NCI-H2196 (cell line): Measurements from ENCODE around the gene RRP12.
A peak's percentile ranks its signal among the peaks of the same experiment; 100 is the strongest.
"Not testable (repeated sequence)": the region's sequence is repeated elsewhere in the genome, so short reads cannot be mapped to it uniquely, and the experiment has no call there.

ENCODE experiments used
- DNase-seq: peaks from one replicate; lab custom pipeline; 2025; ENCODE audit not compliant: unreplicated experiment; lab: John Stamatoyannopoulos, UW

RRP12 gene

DNA sequence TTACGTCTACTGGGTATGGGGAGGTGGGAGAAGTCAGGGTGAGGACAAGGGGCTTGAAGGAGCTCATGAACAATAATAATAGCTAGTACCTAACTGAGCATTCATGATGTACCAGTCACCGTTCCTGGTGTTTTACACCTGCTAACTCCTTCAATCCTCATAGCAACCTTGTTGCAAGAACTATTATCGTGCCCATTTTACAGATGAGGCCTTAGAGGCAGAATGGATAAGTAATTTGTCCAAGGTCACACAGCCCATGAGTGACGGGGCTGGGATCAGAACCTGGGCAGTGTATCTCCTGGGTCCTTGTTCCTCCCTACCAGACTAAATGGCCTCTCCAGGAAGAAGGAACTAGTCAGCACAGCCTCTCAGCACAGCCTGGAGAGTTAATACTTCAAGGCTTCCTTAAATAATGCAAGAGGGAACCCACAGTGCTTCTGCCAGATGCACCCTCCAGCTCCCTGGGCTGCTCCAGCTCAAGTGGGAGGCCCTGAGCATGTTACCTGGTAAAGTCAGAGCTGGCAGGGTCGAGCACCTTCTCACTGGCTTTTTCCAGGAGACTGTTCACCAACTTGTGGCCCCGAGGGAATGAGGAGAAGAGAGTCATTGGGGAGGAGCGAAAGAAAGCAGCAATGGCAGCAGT lies 28.8 kb downstream of the RRP12 start:
- no peak for DNase-seq

DNA sequence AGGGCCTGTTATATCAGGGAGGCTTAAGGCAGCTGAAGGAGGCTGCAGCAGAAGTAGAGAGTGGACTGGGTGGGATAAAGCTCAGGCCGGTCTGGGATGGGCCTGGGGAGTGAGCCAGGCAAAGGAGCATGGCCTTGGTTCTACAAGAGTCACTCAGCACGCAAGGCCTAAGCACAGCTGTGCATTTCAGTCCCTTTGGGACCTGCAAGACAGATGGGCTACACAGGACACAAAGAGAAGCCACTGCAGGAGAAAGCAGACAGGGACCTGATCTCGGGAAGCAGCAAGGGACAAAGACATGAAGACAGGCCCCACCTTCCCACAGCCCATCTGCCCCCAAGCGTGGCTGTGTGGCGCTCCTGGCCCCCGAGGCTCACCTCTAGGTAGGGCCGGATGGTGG lies 29.4 kb downstream of the RRP12 start:
- no peak for DNase-seq

DNA sequence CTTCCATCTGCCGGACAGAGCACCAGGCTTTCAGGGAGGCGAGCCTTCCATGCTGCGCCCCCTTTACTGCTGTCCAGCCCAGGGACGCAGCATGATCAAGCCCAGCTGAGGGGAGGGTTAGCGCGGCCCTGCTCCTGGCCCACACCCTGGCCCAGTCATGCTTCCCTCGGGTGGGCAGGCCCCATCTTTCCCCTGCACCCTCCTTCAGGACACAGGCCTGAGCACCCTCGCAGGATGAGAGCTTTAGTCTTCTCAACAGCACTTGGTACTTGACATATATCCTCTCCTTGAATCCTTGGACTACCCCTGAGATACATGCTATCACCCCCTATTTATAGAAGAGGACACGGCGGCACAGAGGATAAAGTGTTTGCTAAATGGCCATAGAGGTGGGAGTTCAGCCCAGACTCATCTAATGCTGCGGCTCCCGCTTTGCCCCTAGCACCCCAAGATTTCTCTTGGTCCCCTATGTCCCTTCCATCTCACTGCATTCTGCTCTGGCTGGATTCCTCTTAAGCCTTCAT lies 34.0 kb downstream of the RRP12 start:
- no peak for DNase-seq

DNA sequence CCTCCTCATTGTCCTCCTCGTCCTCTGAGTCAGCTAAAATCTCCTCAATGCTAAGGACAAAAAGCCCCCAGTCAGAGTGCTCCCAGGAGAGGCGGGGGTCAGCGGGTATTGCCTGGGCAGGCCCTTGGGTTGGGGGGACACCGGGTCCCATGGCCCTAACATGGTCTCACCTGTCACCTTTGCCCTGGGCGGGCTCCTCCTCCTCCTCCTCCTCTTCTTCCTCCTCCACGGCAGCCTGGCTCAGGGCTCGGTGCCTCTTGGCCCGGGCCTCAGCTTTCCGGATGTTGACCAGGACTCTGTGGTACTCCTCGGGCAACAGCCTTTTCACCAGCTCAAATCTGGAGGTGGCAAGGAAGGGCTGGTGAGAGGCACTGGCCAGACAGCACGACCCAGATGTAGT lies 34.6 kb downstream of the RRP12 start:
- no peak for DNase-seq

DNA sequence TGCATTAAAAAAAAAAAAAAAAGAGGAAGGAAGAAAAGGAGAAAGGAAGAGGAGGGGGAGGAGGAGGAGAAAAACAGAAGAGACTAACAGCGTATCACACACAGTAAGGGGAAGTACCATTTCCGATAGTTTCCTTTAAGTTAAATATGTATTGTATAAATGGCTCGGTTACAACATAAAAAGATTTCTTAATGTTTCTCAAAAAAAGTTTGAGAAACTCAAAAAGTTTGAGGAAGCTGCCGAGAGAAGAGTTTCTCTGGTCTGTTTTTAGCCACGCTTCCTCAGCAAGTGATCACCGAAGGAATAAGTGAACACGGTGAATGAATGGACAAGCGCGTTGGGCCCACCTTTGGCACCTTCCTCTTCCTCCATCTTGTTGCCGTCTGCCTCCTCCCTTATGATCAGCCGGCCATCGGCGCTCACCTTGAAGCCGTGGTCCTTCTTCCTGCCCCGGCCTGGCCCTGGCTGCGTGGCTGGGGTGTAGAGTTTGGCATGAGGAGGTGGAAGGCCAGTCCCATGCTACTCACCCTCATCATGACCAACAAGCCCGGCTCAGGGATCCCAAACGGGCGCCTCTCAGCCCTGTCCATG lies 35.3 kb downstream of the RRP12 start:
- DNase-seq, result no peak

DNA sequence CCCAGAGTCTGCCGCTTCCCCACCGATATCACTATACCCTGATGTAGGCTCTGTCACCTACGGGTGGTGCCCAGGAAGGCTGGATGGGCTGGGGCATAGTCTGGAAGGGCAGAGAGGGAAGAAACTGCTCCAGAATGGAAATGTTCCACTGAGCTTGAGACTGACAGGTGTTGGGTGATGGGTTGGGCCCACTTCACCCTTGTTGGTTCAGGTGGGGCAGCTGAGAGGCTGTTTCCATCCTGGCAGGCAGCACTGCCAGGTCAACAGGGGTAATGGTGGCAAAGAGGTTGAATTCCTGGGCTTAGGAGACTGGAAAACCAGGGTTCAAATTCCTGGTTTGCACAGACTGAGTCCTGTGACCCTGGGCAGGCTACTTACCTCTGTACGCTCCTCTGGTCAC lies 38.1 kb downstream of the RRP12 start:
- DNase-seq, result no peak

DNA sequence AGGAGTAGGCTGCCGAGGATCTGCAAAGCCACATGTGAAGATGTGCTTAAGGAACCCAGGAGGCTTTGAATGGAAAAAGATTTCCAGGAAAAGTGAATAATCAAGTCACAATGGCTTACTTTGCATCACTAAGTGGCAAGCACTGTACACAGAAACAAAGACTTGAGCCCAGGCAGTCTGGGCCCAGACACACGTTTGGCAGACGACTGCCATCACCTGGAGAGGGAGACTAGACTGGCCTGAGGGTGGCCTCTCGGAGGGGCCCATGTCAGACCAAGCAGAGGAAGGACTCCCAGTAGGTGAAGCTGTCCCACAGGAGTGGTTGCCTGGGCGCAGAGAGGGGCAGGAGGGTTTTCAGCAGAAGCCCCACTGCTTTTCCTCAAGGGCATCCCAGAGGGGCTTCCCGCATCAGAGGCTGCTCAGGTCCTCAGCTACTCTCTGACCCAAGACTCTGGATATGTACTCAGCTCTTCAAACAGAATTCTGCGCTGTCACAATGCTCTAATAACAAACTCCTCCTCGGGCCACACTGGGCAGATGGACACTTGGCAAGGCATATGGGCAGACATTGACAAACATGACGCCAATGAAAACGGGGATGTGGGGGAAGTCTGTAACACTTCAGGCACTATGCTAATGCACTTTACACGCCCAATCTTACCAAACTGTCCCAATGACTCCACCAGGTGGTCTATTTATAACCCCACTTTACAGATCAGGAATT lies 38.7 kb downstream of the RRP12 start:
- DNase-seq, result no peak

DNA sequence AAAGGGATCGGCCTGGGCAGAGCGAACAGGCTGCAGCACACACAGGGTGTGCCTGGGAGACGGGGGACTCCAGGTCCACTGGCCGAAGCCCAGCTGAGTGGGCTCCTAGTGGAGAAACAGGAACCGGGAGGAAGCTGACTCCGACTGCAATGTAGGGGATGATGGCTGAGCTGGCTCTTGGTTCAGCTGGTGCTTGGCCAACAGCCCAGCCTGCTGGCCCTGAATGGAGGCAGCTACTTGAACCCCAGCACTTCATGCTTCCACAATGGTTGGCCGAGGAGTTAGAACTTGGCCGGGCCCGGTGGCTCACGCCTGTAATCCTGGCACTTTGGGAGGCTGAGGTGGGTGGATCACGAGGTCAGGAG lies 39.6 kb downstream of the RRP12 start:
- no peak for DNase-seq

DNA sequence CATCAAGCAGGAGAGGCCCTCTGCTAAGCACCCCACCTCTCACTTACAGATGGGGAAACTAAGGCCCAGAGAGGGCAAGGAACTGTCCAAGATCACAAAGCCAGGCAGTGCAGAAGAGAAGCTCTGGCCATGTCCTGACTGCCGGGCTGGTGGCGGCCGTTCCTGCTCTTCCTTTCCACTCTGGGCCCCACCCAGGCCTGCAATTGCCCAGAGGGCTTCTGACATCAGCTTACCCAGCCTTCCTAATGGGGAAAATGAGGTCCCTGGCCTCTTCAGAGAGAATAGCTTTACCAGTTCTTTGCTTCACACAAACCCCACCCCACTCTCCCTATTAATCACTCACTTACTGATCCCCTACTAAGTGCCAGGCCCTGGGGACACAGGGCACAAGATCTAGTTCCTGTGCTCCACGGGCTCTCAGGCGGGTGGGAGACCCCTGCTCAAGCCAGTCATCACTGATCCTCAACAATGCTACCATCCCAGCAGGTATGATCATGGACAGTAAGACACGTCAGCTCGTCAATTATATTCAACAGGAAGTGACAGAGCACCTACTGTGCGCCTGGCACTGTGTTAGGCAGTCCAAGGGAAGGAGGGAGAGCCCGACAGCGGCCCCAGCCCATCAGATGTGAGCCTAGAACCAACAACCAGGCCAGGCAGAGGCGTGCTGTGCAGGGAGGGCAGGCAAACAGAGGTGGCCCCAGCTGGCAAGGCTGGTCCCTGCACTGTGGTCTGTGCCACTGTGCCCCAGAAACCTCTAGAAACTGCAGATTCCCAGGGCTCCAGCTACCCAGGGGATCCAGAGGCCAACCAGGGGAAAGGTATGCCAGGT lies 40.2 kb downstream of the RRP12 start:
- no peak for DNase-seq

DNA sequence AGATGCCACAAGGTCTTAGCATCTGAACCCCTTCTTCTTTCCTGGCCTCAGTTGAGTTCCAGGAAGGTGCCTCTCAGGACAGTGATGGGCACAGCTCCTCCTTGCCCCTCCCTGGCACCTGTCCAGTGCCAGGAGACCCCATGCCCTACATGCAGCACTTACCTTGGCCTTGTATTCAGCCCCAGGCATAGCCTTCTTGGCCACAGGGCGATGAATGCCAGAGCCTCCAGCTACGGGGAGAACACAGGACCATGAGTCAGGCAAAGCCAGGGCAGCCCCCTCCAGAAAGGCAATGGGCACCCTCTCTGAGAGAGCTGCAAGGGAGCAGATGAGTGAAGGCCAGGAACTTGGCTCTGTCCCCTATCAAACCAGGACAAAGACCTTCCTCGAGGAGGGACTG lies 42.4 kb downstream of the RRP12 start:
- no peak for DNase-seq

DNA sequence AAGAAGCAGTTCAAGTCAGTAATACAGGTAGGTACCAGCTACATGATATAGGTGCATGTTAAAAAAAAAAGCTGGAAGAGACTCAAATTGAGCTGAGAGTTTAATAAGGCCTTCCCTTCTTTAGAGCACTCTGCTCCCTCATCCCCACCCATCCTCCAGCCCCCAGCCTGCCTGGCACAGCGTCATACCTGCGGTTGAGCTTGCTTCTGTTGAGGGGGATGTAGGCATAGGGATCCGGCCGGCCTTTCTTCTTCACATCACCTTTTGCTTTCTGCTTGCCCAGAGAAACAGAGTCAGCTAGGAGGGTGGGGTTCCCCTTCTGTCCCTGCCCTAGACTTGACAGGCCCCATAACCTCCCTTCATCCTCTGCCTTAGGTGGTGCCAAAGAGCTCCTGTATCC lies 42.8 kb downstream of the RRP12 start:
- DNase-seq, result no peak

DNA sequence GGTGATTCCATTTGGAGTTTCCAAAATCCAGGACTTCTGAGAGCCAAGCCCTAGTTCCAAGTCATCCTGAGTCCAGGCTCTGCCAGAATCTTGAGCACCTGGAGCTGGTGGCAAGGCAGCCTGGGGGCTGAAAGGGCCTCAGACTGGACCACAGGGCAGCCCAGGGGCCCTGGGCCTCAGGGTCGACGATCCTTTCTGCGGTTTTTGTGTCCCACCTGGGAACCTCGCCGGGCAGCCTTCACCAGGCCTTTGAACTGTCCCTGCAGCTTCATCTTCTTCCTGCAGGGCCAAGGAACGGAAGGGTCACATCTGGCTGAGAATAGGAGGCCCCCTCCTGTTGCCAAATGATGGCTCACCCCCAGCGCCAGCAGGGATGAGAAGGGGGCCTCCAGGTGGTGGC lies 44.2 kb downstream of the RRP12 start:
- no peak for DNase-seq

DNA sequence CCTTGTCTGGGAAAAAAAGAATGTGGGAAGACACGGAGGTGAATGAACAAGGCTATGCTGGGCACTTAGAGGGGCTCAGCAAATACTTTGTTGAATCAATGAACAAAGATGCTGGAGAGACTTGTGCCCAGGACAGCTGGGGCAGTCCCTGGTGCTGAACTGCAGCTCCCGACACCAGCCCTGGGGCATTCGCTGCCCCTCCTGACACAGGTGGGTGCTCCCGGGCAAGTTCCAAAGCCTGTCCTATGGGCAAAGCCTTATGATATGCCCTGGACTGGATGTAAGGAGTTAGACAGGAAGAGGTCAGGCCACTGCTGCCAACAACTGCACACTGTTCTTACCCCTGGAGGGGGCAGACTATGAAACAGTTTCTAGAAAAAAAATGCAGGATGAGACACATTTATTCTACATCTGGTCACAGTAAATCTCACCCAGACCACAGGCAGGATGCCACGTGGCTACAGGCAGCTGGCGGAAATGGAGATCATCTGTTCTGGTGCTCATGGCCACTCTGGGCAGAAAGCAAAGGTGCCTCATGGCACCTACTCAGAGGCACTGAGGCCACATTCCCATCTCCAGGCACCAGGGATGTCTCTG lies 44.7 kb downstream of the RRP12 start:
- no peak for DNase-seq

DNA sequence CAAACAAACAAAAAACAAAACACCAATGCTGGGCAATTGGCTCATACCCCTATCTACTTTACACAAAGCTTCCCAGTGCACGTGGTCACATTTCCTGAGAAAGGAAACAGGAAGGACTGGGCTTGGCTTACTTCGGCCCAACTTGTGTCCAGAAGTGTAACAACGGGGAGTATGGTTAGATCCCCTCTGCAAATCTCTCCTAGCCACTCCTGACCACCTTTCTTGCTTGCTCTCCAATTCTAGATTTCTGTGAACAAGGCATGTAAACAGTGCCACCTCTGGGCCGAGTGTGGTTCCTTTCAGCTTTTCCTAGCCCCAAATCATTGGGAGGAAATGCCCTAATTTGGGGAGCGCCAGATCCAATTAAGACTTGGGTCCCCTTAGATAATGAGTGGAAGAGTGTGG lies 45.6 kb downstream of the RRP12 start:
- peak; percentile 9 for DNase-seq

DNA sequence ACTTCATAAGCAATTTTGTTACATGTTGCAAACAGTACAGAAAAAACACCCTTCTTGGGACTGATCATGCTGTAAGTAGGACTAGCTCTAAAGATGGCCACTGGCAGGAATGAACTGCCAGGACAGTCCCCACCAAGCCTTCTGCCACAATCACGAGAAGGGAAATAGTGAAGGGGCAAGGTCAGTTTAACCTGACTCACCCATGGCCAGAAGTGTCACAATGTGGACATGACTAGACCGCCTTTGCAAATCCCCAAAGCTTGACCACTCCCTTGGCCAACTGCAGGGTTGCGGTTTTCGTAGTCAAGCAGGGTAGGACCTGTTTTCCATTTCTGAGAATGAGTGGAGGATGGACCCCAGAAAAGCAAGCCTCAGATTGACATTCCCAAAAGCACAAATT lies 47.2 kb downstream of the RRP12 start:
- no peak for DNase-seq

DNA sequence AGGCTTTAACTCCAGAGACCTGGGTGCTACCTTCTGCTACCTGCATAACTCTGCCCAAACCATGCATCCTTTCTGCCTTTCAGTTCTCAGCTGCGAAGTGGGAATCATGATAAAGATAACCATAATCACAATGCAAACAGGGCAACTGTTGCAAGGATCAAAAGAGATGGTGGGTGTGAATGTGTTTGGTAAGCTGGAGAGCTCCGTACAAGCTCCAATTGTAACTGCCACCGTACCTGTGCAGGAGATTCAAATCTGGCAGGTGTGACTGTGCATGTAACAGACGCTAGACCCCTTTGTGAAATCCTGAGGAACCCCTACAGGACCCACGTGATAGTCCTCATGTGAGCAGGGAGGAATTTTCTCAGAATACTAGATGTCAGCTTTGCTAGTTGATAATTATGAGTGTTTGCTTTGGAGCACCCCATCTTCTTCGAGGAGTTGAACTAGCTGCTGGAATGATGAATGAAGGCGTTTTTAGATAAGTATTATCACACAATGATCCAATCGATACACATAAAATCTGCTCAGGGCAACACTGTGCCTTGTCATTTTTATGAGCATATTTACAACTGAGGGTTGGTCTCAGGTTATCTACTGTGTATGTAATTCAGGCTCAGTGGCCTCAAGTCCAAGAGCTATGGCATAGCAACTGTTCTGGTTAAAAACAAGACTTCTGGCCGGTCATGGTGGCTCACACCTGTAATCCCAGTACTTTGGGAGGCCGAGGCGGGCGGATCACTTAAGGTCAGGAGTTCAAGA lies 51.2 kb downstream of the RRP12 start:
- no peak for DNase-seq

DNA sequence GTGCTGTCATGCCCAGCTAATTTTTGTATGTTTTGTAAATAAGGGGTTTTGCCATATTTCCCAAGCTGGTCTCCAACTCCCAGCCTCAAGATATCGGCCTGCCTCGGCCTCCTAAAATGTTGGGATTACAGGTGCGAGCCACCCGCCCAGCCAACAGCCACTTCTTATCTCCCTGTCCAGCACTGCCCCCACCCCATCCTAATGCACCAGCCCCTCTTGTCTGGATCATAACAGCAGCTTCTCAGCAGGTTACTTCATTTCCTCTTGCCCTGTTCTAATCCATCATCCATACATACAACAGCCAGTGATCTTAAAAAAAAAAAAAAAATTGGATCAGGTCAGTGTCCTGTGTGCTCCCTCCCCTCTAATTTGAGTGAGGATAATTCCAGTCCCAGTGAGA lies 53.8 kb downstream of the RRP12 start:
- no peak for DNase-seq

DNA sequence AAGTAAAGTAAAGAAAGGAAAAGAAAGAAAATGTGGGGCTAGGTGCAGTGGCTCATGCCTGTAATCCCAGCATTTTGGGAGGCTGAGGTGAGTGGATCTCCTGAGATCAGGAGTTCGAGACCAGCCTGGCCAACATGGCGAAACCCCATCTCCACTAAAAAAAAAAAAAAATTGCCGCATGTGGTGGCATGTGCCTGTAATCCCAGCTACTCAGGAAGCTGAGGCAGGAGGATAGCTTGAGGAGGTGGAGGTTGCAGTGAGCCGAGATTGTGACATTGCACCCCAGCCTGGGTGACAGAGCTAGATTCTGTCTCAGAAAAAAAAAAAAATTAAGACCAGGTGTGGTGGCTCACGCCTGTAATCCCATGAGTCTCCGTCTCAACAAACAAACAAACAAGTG lies 57.5 kb downstream of the RRP12 start:
- not testable (repeated sequence) for DNase-seq

DNA sequence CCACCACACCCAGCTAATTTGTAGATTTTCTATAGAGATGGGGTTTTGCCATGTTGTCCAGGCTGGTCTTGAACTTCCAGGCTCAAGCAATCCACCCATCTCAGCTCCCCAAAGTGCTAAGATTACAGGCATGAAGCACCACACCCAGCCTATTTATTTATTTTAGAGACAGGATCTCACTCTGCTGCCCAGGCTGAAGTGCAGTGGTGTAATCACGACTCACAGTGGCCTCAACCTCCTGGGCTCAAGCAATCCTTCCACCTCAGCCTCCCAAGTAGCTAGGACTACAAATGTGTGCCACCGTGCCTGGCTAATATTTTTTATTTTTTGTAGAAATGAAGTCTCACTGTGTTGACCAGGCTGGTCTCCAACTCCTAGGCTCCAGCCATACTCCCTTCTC lies 59.7 kb downstream of the RRP12 start:
- no peak for DNase-seq

DNA sequence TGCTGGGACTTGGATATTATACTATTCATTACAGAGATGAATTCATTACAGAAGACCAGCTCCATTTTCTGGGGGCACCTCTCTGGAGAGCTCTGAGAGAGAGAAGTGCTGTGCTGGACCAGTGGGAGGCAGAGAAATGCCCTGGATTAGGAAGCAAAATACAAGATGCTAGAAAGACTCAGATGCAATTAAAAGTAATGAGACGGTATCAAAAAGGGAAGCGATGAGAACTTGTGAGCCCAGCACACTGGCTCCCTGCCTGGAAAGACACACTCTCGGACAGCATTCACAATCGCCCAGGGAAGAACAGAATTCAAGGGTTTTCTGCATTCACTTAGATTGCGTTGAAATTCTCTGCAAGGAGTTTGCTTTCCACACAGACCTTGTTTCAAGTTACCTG lies 63.1 kb downstream of the RRP12 start:
- DNase-seq, result no peak
